ENCODE data around the gene ANGPT4.

DNA sequence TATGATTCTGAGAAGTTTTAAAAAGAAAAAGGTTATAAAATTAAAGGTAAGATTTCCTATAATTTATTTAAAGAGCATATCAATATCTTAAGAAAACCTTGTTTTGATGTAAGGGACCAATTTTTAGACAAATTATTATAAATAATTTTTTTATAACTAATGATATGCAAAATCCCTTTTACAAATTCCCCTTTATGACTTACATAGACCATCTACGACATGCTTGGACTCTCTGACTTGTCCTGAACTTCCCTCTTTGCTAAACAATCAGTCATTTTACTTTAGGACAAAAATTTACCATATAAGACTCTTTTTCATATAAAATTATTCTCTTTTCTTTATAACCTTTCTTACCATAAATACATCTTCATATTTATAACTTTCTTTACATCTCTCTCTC is 15.3 kb upstream of the ANGPT4 start:
- no peak for TF ChIP-seq EZH2 (IDR thresholded peaks at IDR 0.05; ENCODE audit: low read depth, low read length, severe bottlenecking)
- no peak for TF ChIP-seq SIN3A (conservative IDR thresholded peaks at IDR 0.05 in 1 of 2, IDR thresholded peaks at IDR 0.05 in 1 of 2; ENCODE audit: low read depth in 1 of 2, low read length in 2 of 2)
- TF ChIP-seq POLR2A (IDR thresholded peaks at IDR 0.05; ENCODE audit: control extremely low read depth in 1 of 2, low read depth in 2 of 2, low read length in 2 of 2), result no peak
- no peak for TF ChIP-seq ZNF274 (IDR thresholded peaks at IDR 0.05; ENCODE audit: borderline replicate concordance, extremely low read depth, low read length)
- no peak for TF ChIP-seq YY1 (IDR thresholded peaks at IDR 0.05; ENCODE audit: low read depth, low read length)
- TF ChIP-seq, protein P1, sequence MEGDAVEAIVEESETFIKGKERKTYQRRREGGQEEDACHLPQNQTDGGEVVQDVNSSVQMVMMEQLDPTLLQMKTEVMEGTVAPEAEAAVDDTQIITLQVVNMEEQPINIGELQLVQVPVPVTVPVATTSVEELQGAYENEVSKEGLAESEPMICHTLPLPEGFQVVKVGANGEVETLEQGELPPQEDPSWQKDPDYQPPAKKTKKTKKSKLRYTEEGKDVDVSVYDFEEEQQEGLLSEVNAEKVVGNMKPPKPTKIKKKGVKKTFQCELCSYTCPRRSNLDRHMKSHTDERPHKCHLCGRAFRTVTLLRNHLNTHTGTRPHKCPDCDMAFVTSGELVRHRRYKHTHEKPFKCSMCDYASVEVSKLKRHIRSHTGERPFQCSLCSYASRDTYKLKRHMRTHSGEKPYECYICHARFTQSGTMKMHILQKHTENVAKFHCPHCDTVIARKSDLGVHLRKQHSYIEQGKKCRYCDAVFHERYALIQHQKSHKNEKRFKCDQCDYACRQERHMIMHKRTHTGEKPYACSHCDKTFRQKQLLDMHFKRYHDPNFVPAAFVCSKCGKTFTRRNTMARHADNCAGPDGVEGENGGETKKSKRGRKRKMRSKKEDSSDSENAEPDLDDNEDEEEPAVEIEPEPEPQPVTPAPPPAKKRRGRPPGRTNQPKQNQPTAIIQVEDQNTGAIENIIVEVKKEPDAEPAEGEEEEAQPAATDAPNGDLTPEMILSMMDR (IDR thresholded peaks at IDR 0.05; ENCODE audit: control extremely low read depth in 1 of 3, insufficient read depth in 1 of 3, low read depth in 1 of 3, low read length in 3 of 3), result no peak
- no peak for TF ChIP-seq TBP (IDR thresholded peaks at IDR 0.05; ENCODE audit: low read depth, low read length)
- TF ChIP-seq ASH2L (IDR thresholded peaks at IDR 0.05; ENCODE audit: low read length), result no peak
- no peak for TF ChIP-seq TAF1 (IDR thresholded peaks at IDR 0.05; ENCODE audit: low read depth, low read length)
- TF ChIP-seq SP2 (IDR thresholded peaks at IDR 0.05; ENCODE audit: low read length), result no peak
- no peak for TF ChIP-seq RAD21 (IDR thresholded peaks at IDR 0.05 in 1 of 2, conservative IDR thresholded peaks at IDR 0.05 in 1 of 2; ENCODE audit: low read depth in 2 of 2, low read length in 2 of 2)
- TF ChIP-seq GABPA (IDR thresholded peaks at IDR 0.05; ENCODE audit: borderline replicate concordance, insufficient read depth, low read length), result no peak
- TF ChIP-seq POLR2AphosphoS5 (IDR thresholded peaks at IDR 0.05; ENCODE audit: low read depth, low read length), result no peak
- no peak for TF ChIP-seq EP300 (IDR thresholded peaks at IDR 0.05; ENCODE audit: borderline replicate concordance in 1 of 2, low read depth in 2 of 2, low read length in 2 of 2)
